NCI-H446 (cell line): ENCODE results near the gene AUNIP.

ENCODE experiments used
- DNase-seq, 2 experiments: peaks; one replicate each; lab custom pipeline; 2025; lab: John Stamatoyannopoulos, UW

AUNIP gene

GRCh38 chr1:25794325-25794724 lies 64.9 kb downstream of the AUNIP start:
- no peak for DNase-seq

DNA sequence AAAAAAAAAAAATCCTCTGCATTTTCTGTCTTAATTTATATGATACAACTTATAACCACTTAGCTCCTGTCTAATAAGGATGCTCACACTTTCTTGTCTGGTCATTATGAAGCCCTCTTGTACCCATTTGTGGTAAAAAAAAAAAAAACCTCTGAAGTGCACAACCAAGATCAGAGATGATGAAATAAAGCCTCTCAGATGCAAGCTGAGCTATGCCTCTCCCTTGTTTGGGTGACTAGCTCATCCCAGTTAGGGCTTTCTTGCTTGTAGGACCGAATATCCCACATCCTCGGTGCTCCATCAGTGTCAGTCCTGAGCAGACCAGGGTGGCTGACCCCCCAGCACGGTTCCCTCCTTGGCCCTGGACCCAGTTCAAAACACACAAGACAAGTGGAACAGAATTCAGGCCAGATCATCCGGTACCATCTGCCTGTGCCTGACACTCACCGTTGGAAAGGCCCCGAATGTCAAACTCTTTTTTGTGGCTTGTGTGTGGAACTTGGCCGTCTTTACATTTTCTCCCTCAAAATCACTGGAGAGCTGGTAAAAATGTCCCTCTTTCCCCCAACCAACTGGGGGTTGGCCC lies 65.6 kb downstream of the AUNIP start:
- no peak for DNase-seq

DNA sequence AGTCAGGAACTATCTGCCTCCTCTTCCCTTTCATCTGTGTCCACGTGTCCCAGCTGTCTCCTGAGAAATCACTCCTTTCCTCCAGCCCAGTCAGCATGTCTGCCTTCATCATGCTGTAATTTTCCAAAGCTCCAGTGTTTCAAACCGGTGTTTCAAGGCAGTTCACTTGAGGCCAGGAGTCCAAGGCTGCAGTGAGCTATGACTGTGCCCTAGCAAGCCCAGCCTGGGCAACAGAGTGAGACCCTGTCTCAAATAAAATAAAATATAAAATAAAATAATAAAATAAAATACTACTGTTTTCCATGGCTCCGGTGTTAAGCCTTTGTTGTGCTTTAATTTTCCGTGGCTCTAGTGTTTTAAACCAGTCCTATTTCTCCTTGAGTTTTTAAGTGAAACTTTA lies 67.1 kb downstream of the AUNIP start:
- no peak for DNase-seq

DNA sequence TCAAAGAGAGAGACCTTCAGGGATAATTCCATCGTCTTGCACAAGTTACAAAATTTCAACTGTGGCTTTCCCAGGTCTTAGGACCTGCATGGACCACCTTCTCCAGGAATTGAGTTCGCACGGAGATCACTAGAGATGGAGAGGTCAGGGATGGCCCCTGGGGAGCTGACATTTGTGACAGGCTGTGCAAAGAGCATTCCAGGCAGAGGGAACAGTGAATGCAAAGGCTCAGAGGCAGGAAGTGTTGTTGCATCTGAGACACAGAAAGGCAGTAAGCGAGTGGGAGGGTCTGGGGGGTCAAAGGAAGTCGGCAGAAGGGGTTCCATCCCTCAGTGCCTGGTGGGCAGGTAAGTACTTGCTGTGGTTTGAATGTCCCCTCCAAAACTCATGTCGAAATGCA lies 68.8 kb downstream of the AUNIP start:
- DNase-seq = no peak

DNA sequence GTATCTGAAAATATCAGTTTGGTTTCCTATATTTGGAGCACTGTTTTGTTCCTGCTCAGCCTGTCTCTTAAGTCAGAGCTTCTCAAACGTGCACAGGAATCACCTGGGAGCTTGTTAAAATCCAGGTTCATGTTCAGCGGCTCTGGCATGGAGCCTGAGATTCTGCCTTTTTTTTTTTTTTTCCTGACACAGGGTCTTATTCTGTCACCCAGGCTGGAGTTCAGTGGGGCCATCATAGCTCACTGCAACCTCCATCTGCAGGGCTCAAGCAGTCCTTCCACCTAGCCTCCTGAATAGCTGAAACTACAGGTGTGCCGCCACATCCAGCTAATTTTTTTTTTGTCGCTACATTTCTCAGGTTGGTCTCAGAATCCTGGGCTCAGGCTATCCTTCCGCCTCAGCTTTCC lies 71.5 kb downstream of the AUNIP start:
- DNase-seq = no peak

GRCh38 chr1:25786887-25787759 lies 72.1 kb downstream of the AUNIP start:
- DNase-seq = no peak

- DNase-seq = no peak
Measured at GRCh38 chr1:25785333-25786067, 73.8 kb downstream of the AUNIP start.

DNA sequence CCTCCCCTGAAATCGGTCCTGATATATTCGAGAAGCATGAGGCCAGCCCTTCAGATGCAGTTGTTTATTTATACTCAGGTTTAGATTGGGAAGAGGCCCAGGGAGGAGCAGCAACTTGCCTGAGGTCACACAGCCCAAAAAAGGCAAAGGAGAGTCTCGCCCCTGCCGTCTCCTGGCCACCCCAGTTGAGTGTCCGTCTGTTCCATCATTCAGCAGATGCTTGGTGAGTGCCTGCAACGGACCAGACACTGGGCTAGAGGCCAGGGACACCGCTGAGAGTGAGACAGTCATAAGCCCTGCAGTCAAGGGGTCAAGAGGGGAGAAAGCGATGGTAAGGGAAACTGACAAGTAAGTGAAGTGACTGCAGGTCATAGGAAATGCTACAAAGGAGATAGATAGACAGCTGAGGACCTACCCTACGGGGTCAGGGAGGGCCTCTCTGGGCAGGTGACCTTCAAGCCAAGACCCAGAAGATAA lies 74.6 kb downstream of the AUNIP start:
- DNase-seq = peak in 1 of 2 experiments; percentile 46
